Epithelial cell of prostate (primary cell): Measurements from ENCODE around the gene CFTR.
"Not testable (repeated sequence)": the region's sequence is repeated elsewhere in the genome, so short reads cannot be mapped to it uniquely, and the experiment has no call there.

Source experiments
- DNase-seq: peaks from one replicate; pipeline ENCODE4 v3.0.0-alpha.2; 2011; ENCODE audit warnings: low read depth, low spot score
- H3K27ac ChIP-seq: fragments of 450-650 bp; 2 replicates; pipeline ENCODE4 v1.5.1; 2017; ENCODE audit warnings: mild to moderate bottlenecking

CFTR gene

DNA sequence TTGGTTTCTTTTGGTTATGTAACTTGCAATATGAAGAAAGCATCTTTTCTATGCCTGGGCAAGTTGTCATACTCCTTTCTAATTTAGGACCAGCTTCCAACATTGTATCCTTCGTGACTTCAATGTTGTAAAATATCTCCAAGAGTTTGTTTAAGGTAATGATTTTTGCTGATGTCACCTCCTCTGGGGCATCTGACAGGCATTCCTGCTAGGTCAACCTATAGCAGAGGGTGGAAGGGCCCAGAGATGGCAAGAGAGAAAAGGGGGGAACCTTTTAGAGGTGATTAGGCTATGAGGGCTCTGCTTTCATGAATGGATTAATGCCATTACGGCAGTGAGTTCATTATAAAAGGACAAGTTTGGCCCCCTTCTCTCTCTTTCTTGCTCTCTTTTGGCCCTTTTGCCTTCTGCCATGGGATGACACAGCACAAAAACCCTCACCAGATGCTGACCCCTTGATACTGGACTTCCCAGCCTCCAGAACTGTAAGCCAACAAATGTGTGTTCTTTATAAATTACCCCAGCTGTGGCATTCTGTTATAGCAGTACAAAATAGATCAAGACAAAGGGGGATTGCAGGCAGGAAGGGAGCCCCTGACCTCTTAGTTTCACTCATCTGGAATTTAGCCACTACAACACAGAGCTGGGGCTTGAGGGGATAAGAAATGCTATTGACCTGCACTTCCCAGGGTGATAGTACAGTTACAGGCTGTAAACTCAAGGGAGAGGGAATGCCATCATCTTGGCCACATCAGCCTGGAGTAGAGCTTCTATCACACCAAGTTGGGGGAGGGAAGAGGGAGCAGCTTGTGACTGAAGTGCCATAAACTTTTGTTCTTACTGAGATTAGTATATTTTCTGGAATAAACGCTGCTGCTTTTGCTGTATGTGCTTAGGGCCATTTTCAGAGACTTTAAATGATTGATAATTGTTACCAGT, 195.9 kb downstream of the CFTR start:
- no peak overlapping the region for H3K27ac ChIP-seq
- no peak for DNase-seq

DNA sequence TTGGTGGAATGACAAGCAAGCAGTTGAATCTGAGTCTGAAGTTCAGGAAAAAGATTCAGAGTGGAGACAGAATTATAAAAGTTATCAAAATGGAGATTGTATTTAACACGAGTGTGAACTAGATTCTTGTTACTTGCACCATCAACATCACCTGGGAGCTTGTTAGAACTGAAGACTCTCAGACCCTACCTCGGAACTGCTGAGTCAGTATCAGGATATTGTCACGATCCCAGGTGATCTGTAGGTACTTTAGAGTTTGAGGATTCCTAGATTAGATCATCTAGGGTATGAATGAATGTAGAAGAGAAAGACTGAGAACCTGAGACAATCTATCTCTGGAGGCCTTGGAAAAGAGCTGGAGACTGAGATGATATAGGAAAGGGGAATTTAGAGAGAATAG, 199.3 kb downstream of the CFTR start:
- no peak for DNase-seq
- H3K27ac ChIP-seq = no peak overlapping the region

DNA sequence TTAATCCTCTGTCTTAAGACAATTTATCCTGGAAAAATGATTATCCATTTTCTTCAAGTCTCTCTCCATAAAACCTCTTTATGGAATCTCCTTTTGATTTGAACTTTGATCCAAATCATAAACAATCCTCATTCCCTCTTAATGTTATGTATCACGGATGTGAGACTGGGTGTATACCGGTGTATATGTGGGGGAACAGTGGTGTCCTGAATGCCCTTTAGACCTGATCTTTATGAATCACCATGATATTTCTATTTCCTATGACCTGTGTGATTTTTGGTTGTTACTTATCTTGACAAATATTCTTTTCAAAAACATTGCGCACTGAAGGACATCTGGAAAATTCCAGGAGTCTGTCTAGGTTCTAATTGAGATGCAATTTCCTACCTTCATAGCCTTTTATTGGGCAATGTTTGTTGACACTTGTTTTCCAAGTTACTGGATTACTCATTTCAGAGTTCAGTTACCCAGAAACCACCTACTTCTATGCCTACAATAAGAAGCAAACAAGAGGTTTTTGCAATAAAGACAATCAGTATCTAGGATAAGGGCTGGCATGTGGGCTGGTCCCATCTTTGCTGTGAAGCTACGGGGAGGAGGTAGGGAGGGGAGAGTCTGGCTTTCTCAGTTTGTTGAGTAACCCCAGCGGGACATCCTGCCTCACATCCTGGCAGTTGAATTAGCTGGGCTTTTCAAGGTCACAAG, 203.0 kb downstream of the CFTR start:
- peak; percentile 36 for DNase-seq
- H3K27ac ChIP-seq = no peak overlapping the region

GRCh38 chr7:117683430-117684175, 203.8 kb downstream of the CFTR start:
- no peak for DNase-seq
- no peak overlapping the region for H3K27ac ChIP-seq

- H3K27ac ChIP-seq = no peak overlapping the region
- no peak for DNase-seq
Measured at GRCh38 chr7:117685795-117686194, 206.0 kb downstream of the CFTR start.

DNA sequence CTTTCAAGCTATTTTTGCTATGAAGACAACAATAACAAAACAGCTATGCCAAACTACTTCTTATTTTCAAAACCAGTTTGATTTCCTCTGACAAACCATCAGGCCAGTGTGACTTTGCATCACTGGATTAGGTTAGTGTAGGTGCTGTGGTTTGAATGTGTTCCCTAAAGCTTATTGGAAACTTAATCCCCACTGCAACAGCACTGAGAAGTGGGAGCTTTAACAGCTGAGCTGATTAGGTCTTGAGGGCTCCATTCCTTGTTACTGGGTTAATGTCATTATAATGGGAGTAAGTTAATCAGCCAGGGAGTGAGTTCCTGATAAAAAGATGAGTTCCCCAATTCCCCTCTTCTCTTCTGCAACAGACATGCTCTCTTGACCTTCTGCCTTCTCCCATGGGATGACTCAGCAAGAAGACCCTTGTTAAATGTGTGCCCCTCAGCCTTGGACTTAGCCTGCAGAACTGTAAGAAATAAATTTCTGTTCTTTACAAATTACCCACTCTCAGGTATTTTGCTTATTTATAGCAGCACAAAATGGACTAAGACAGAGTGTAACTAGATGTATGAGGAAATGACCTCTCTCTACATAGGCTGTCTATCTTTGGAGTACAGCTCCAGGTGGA, 206.6 kb downstream of the CFTR start:
- H3K27ac ChIP-seq = no peak overlapping the region
- no peak for DNase-seq

DNA sequence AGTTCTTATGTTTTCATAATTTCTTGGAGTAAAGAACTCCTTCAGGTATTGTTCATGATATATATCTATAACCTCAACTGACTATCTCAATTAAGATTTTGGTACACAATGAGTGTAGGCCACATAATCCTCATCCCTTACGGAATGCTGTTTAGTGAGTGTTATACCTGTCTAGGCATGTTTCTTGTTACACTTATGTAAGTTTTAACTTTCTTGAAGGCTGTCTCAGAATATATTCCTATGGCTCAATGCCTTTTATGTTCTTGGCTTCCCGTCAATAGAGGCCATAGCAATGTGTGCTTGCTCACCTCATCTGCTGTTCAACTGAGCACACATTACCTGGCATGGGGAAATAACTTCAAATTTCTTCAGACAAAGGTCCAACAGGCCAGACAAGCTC, 208.3 kb downstream of the CFTR start:
- DNase-seq = peak; percentile 85
- peak overlapping the region; percentile 82 for H3K27ac ChIP-seq

- no peak for DNase-seq
- no peak overlapping the region for H3K27ac ChIP-seq
Measured at GRCh38 chr7:117689406-117689805, 209.6 kb downstream of the CFTR start.

DNA sequence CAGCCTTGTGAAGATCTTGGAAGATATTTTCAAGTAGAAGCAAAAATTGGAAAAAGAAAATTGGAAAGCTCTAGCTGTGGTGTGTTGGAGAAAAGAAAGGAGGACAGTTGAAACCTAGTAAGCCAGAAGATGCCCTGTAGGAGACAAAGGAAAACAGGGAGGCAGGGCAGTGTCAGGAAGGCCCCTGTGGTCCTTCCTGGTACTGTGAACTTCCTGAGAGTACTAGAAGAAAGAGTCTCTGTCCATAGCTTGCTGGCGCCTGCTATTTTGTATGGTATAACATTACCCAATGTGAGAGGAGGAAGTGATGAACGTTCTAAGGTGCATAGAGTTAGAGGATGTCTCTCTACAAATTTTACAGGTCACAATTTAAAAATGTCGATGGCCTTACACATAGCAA, 210.3 kb downstream of the CFTR start:
- DNase-seq = no peak
- H3K27ac ChIP-seq = no peak overlapping the region

GRCh38 chr7:117692338-117692737, 212.5 kb downstream of the CFTR start:
- H3K27ac ChIP-seq = no peak overlapping the region
- no peak for DNase-seq

DNA sequence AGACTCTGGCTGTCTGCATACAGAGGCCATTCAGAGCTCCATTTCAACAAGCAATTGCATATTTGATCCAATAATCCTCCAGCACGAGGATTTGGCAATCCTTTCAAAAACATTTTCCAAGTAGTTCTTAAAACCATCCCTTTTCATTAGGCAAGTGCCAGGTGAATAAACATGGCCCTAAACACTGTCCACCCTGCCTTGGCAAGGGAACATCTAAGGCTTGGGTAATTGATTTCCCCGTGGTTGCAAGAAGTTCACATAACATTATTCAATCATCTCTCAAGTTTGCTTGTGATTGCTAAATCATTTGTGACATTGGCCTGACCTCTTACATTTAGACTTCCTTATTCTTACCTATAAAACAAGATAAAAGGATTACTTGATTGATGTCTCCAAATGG, 218.2 kb downstream of the CFTR start:
- H3K27ac ChIP-seq = no peak overlapping the region
- no peak for DNase-seq

GRCh38 chr7:117704063-117704462, 224.2 kb downstream of the CFTR start:
- no peak for DNase-seq
- H3K27ac ChIP-seq = peak overlapping the region; percentile 19

- no peak overlapping the region for H3K27ac ChIP-seq
- no peak for DNase-seq
Measured at GRCh38 chr7:117705630-117706029, 225.8 kb downstream of the CFTR start.

- no peak overlapping the region for H3K27ac ChIP-seq
- no peak for DNase-seq
Measured at GRCh38 chr7:117706210-117706609, 226.4 kb downstream of the CFTR start.

- DNase-seq = no peak
- H3K27ac ChIP-seq = no peak overlapping the region
Measured at GRCh38 chr7:117707080-117707479, 227.3 kb downstream of the CFTR start.

DNA sequence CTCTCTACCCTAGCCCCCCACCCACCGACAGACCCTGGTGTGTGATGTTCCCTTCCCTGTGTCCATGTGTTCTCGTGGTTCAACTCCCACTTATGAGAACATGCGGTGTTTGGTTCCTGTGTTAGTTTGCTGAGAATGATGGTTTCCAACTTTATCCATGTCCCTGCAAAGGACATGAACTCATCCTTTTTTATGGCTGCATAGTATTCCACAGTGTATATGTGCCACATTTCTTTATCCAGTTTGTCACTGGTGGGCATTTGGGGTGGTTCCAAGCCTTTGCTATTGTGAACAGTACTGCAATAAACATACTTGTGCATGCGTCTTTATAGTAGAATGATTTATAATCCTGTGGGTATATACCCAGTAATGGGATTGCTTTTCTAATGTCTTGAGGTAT, 228.3 kb downstream of the CFTR start:
- not testable (repeated sequence) for H3K27ac ChIP-seq, DNase-seq

DNA sequence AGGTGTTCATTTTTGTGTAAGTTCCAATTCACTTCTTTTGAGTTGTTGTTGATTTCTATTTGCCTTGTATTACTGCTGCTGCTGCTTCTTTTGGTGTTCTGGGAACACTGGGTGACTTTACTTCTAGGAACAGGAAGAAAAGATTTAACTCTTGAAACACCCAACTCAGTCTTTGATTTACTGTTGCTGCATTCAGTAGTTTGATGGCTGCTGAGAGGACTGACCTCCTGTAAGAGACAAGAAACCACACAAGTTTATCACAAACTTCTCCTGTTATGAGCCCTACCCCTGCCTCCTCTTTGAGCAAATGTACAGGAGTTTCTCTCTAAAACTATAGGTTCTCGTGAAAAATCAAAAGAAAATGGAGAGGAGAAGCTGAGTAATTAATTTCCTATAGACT, 231.7 kb downstream of the CFTR start:
- no peak for DNase-seq
- no peak overlapping the region for H3K27ac ChIP-seq

- no peak overlapping the region for H3K27ac ChIP-seq
- DNase-seq = peak; percentile 16
Measured at GRCh38 chr7:117715784-117716445, 236.1 kb downstream of the CFTR start.

- no peak for DNase-seq
Measured at GRCh38 chr7:117716707-117717299, 237.0 kb downstream of the CFTR start.

More at GRCh38 chr7:117716707-117717299, 237.0 kb downstream of the CFTR start:
- H3K27ac ChIP-seq = no peak overlapping the region
